ENCODE data around the gene EHD2. TPM values are rescaled to one million over a fixed set of nuclear protein-coding genes. Genes with fewer than 3 reads are reported as not detected.
A peak's percentile ranks its signal among the peaks of the same experiment; 100 is the strongest.

EHD2 gene
- total and polyA plus RNA-seq, 2 of the 13 experiments (the other 11 are each of a cell fraction or from before 2014, with no cell fraction given): 0.09 to 0.28 TPM

DNA sequence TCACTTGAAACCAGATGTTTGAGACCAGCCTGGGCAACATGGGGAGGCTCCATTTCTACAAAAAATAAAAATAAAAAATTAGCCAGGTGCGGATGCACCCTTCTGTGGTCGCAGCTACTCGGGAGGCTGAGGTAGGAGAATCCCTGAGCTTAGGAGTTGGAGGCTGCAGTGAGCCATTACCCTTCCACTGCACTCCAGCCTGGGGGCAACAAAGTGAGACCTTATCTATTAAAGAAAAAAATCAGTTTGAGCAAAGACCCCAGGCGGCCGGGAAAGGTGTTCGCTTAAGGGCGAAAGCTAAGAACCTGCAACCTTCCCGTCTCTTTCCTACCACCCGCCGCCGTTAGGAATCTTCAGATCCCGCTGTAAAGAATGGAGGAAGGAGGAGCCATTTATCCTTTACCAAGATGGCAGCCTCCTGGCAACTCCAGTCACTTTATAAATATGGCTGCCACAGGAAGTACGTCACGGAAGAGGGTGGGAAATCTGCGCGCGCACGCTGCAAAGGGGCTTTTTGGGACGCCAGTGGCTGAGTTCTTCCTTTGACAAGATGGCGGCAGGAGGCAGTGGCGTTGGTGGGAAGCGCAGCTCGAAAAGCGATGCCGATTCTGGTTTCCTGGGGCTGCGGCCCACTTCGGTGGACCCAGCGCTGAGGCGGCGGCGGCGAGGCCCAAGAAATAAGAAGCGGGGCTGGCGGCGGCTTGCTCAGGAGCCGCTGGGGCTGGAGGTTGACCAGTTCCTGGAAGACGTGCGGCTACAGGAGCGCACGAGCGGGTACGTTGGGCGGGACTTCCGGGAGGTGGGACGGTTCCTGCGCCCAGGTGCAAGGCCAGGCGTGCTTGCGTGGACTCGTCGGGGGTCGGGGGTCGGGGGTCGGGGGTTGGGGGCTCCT, 32.0 kb downstream of the EHD2 start, which contains the start of gene NOP53 (continued):
- TF ChIP-seq, protein P1, sequence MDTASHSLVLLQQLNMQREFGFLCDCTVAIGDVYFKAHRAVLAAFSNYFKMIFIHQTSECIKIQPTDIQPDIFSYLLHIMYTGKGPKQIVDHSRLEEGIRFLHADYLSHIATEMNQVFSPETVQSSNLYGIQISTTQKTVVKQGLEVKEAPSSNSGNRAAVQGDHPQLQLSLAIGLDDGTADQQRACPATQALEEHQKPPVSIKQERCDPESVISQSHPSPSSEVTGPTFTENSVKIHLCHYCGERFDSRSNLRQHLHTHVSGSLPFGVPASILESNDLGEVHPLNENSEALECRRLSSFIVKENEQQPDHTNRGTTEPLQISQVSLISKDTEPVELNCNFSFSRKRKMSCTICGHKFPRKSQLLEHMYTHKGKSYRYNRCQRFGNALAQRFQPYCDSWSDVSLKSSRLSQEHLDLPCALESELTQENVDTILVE (CRISPR knock-in tag; IDR thresholded peaks at IDR 0.05): peak; percentile 86; the same call in 1 of the 2 replicates
- TF ChIP-seq ZEB1 (IDR thresholded peaks at IDR 0.05; ENCODE audit: insufficient replicate concordance, low read depth) (no peak), CBFB (CRISPR knock-in tag; IDR thresholded peaks at IDR 0.05) (no peak; the same call in 1 of the 2 replicates), FOSL2 (CRISPR knock-in tag; IDR thresholded peaks at IDR 0.05) (peak; percentile 56; the same call in 1 of the 2 replicates), HOXA9 (CRISPR knock-in tag; IDR thresholded peaks at IDR 0.05; ENCODE audit: borderline replicate concordance) (no peak), TRIM24 (CRISPR knock-in tag; IDR thresholded peaks at IDR 0.05) (no peak), IRF2 (CRISPR knock-in tag; IDR thresholded peaks at IDR 0.05) (peak; percentile 86; the same call in 1 of the 2 replicates)
- TF ChIP-seq, protein P2, sequence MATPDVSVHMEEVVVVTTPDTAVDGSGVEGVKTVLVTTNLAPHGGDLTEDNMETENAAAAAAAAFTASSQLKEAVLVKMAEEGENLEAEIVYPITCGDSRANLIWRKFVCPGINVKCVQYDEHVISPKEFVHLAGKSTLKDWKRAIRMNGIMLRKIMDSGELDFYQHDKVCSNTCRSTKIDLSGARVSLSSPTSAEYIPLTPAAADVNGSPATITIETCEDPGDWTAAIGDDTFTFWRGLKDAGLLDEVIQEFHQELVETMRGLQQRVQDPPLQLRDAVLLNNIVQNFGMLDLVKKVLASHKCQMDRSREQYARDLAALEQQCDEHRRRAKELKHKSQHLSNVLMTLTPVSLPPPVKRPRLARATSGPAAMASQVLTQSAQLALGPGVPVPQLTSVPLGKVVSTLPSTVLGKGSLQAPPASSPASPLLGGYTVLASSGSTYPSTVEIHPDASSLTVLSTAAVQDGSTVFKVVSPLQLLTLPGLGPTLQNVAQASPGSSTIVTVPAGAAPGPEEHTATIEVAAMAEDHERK (CRISPR knock-in tag; IDR thresholded peaks at IDR 0.05; ENCODE audit: low read depth): peak; percentile 62; the same call in 1 of the 2 replicates
- TF ChIP-seq, protein P3, sequence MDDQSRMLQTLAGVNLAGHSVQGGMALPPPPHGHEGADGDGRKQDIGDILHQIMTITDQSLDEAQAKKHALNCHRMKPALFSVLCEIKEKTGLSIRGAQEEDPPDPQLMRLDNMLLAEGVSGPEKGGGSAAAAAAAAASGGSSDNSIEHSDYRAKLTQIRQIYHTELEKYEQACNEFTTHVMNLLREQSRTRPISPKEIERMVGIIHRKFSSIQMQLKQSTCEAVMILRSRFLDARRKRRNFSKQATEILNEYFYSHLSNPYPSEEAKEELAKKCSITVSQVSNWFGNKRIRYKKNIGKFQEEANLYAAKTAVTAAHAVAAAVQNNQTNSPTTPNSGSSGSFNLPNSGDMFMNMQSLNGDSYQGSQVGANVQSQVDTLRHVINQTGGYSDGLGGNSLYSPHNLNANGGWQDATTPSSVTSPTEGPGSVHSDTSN (CRISPR knock-in tag; IDR thresholded peaks at IDR 0.05; ENCODE audit: borderline replicate concordance): no peak
- TF ChIP-seq, protein P4, sequence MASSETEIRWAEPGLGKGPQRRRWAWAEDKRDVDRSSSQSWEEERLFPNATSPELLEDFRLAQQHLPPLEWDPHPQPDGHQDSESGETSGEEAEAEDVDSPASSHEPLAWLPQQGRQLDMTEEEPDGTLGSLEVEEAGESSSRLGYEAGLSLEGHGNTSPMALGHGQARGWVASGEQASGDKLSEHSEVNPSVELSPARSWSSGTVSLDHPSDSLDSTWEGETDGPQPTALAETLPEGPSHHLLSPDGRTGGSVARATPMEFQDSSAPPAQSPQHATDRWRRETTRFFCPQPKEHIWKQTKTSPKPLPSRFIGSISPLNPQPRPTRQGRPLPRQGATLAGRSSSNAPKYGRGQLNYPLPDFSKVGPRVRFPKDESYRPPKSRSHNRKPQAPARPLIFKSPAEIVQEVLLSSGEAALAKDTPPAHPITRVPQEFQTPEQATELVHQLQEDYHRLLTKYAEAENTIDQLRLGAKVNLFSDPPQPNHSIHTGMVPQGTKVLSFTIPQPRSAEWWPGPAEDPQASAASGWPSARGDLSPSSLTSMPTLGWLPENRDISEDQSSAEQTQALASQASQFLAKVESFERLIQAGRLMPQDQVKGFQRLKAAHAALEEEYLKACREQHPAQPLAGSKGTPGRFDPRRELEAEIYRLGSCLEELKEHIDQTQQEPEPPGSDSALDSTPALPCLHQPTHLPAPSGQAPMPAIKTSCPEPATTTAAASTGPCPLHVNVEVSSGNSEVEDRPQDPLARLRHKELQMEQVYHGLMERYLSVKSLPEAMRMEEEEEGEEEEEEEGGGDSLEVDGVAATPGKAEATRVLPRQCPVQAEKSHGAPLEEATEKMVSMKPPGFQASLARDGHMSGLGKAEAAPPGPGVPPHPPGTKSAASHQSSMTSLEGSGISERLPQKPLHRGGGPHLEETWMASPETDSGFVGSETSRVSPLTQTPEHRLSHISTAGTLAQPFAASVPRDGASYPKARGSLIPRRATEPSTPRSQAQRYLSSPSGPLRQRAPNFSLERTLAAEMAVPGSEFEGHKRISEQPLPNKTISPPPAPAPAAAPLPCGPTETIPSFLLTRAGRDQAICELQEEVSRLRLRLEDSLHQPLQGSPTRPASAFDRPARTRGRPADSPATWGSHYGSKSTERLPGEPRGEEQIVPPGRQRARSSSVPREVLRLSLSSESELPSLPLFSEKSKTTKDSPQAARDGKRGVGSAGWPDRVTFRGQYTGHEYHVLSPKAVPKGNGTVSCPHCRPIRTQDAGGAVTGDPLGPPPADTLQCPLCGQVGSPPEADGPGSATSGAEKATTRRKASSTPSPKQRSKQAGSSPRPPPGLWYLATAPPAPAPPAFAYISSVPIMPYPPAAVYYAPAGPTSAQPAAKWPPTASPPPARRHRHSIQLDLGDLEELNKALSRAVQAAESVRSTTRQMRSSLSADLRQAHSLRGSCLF (CRISPR knock-in tag; IDR thresholded peaks at IDR 0.05; ENCODE audit: borderline replicate concordance): no peak
- TF ChIP-seq, protein P5, sequence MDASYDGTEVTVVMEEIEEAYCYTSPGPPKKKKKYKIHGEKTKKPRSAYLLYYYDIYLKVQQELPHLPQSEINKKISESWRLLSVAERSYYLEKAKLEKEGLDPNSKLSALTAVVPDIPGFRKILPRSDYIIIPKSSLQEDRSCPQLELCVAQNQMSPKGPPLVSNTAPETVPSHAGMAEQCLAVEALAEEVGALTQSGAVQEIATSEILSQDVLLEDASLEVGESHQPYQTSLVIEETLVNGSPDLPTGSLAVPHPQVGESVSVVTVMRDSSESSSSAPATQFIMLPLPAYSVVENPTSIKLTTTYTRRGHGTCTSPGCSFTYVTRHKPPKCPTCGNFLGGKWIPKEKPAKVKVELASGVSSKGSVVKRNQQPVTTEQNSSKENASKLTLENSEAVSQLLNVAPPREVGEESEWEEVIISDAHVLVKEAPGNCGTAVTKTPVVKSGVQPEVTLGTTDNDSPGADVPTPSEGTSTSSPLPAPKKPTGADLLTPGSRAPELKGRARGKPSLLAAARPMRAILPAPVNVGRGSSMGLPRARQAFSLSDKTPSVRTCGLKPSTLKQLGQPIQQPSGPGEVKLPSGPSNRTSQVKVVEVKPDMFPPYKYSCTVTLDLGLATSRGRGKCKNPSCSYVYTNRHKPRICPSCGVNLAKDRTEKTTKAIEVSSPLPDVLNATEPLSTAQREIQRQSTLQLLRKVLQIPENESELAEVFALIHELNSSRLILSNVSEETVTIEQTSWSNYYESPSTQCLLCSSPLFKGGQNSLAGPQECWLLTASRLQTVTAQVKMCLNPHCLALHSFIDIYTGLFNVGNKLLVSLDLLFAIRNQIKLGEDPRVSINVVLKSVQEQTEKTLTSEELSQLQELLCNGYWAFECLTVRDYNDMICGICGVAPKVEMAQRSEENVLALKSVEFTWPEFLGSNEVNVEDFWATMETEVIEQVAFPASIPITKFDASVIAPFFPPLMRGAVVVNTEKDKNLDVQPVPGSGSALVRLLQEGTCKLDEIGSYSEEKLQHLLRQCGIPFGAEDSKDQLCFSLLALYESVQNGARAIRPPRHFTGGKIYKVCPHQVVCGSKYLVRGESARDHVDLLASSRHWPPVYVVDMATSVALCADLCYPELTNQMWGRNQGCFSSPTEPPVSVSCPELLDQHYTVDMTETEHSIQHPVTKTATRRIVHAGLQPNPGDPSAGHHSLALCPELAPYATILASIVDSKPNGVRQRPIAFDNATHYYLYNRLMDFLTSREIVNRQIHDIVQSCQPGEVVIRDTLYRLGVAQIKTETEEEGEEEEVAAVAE (CRISPR knock-in tag; IDR thresholded peaks at IDR 0.05; ENCODE audit: borderline replicate concordance): peak; percentile 76
- TF ChIP-seq, protein P6, sequence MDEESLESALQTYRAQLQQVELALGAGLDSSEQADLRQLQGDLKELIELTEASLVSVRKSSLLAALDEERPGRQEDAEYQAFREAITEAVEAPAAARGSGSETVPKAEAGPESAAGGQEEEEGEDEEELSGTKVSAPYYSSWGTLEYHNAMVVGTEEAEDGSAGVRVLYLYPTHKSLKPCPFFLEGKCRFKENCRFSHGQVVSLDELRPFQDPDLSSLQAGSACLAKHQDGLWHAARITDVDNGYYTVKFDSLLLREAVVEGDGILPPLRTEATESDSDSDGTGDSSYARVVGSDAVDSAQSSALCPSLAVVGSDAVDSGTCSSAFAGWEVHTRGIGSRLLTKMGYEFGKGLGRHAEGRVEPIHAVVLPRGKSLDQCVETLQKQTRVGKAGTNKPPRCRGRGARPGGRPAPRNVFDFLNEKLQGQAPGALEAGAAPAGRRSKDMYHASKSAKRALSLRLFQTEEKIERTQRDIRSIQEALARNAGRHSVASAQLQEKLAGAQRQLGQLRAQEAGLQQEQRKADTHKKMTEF (CRISPR knock-in tag; IDR thresholded peaks at IDR 0.05): peak; percentile 63; the same call in 1 of the 2 replicates

Measured in HepG2 (cell line).